HepG2 (cell line): ENCODE data around the gene TRIM8. TPM values are rescaled to one million over a fixed set of nuclear protein-coding genes. Genes with fewer than 3 reads are reported as not detected.
A peak's percentile ranks its signal among the peaks of the same experiment; 100 is the strongest.

ENCODE experiments used
- FOXC1 ChIP-seq: sonication (generic); formaldehyde crosslinking; IDR thresholded peaks from 2 replicates; pipeline ENCODE4 v1.8.0; 2022; ENCODE audit warnings: mild to moderate bottlenecking, missing genetic modification reagents, borderline replicate concordance
- HMG20B ChIP-seq: conservative IDR thresholded peaks from 2 replicates; pipeline ENCODE4 v1.6.1; 2016; ENCODE audit warnings: missing genetic modification reagents, missing compliant biosample characterization
- HNF4A ChIP-seq: sonication (generic); formaldehyde crosslinking; IDR thresholded peaks from 2 replicates; pipeline ENCODE4 v1.4.0; 2020; ENCODE audit warnings: missing genetic modification reagents
- JARID2 ChIP-seq: sonication (generic); formaldehyde crosslinking; IDR thresholded peaks from 2 replicates; pipeline ENCODE4 v1.8.1; 2023; ENCODE audit warnings: missing genetic modification reagents, inconsistent platforms; ENCODE audit not compliant: insufficient replicate concordance
- NFATC3 ChIP-seq: sonication (generic); formaldehyde crosslinking; IDR thresholded peaks from 2 replicates; pipeline ENCODE4 v1.5.1; 2020; ENCODE audit warnings: mild to moderate bottlenecking, missing genetic modification reagents
- SRSF9 ChIP-seq: fragments of 200-400 bp; formaldehyde crosslinking; IDR thresholded peaks from 2 replicates; pipeline ENCODE4 v1.6.1; 2018; ENCODE audit warnings: borderline replicate concordance, mild to moderate bottlenecking, low read depth, low read length; ENCODE audit not compliant: insufficient read depth, poor library complexity, severe bottlenecking
- STAG1 ChIP-seq: sonication (generic); formaldehyde crosslinking; IDR thresholded peaks from 2 replicates; pipeline ENCODE4 v1.4.0; 2020; ENCODE audit warnings: missing genetic modification reagents
- TRIM24 ChIP-seq: sonication (generic); formaldehyde crosslinking; IDR thresholded peaks from 2 replicates; pipeline ENCODE4 v1.8.0; 2022; ENCODE audit warnings: mild to moderate bottlenecking, missing genetic modification reagents
- ZFX ChIP-seq: sonication (generic); formaldehyde crosslinking; IDR thresholded peaks from 2 replicates; pipeline ENCODE4 v1.4.0; 2020; ENCODE audit warnings: mild to moderate bottlenecking, low read depth, missing genetic modification reagents, moderate library complexity
- ZNF121 ChIP-seq: sonication (generic); formaldehyde crosslinking; IDR thresholded peaks from 2 replicates; pipeline ENCODE4 v1.5.0; 2020; ENCODE audit warnings: mild to moderate bottlenecking, missing genetic modification reagents
- ZNF317 ChIP-seq: sonication (generic); formaldehyde crosslinking; IDR thresholded peaks from 2 replicates; pipeline ENCODE4 v1.5.0; 2020; ENCODE audit warnings: mild to moderate bottlenecking, missing genetic modification reagents
- ZNF333 ChIP-seq: sonication (generic); formaldehyde crosslinking; IDR thresholded peaks from 2 replicates; pipeline ENCODE4 v1.4.0; 2020; ENCODE audit warnings: mild to moderate bottlenecking, missing genetic modification reagents, borderline replicate concordance
- ZNF563 ChIP-seq: sonication (generic); formaldehyde crosslinking; IDR thresholded peaks from 2 replicates; pipeline ENCODE4 v1.8.0; 2022; ENCODE audit warnings: mild to moderate bottlenecking, moderate library complexity, missing genetic modification reagents
- ZNF569 ChIP-seq: sonication (generic); formaldehyde crosslinking; IDR thresholded peaks from 2 replicates; pipeline ENCODE4 v1.5.0; 2020; ENCODE audit warnings: mild to moderate bottlenecking, missing genetic modification reagents, moderate library complexity, borderline replicate concordance
- ZNF788 ChIP-seq: sonication (generic); formaldehyde crosslinking; IDR thresholded peaks from 2 replicates; pipeline ENCODE4 v1.5.0; 2020; ENCODE audit warnings: mild to moderate bottlenecking, missing genetic modification reagents, borderline replicate concordance
- polyA plus RNA-seq, 8 experiments: library from polyadenylated mRNA; depleted of rRNA in 3 of 8; stranded (reverse) in 7 of 8; unstranded in 1 of 8; fragments of >200 nt; fragmentation: Illumina TruSeq in 4 of 8; extraction: Trizol in 4 of 8; gene quantifications; 2 replicates each; pipeline versions ENCODE4 v1.2.1 to v1.2.3, GENCODE V29; 2011 to 2016; ENCODE audit warnings: low read depth in 4 of 8, missing spikeins in 1 of 8, mixed read lengths in 1 of 8; ENCODE audit not compliant: insufficient read depth in 1 of 8
- total RNA-seq, 5 experiments: library from RNA; depleted of rRNA; stranded (reverse); fragments of >200 nt; fragmentation: Illumina TruSeq; extraction: Trizol; gene quantifications; 2 replicates each; pipeline ENCODE4 v1.2.3, GENCODE V29; 2016; ENCODE audit warnings: low read depth in 1 of 5
- TF ChIP-seq, protein P1 (sequence below): sonication (generic); formaldehyde crosslinking; IDR thresholded peaks from 2 replicates; pipeline ENCODE4 v1.9.0; 2021; ENCODE audit warnings: missing genetic modification reagents, mild to moderate bottlenecking, borderline replicate concordance
- TF ChIP-seq, protein P2 (sequence below): sonication (generic); formaldehyde crosslinking; IDR thresholded peaks from 2 replicates; pipeline ENCODE4 v1.8.1; 2023; ENCODE audit warnings: mild to moderate bottlenecking, missing genetic modification reagents
- TF ChIP-seq, protein P3 (sequence below): sonication (generic); formaldehyde crosslinking; IDR thresholded peaks from 2 replicates; pipeline ENCODE4 v1.5.0; 2020; ENCODE audit warnings: mild to moderate bottlenecking, missing genetic modification reagents, borderline replicate concordance

Gene TRIM8
- total and polyA plus RNA-seq, 2 of the 13 experiments (the other 11 are each of a cell fraction or from before 2014, with no cell fraction given): 38.9 to 66.5 TPM

DNA sequence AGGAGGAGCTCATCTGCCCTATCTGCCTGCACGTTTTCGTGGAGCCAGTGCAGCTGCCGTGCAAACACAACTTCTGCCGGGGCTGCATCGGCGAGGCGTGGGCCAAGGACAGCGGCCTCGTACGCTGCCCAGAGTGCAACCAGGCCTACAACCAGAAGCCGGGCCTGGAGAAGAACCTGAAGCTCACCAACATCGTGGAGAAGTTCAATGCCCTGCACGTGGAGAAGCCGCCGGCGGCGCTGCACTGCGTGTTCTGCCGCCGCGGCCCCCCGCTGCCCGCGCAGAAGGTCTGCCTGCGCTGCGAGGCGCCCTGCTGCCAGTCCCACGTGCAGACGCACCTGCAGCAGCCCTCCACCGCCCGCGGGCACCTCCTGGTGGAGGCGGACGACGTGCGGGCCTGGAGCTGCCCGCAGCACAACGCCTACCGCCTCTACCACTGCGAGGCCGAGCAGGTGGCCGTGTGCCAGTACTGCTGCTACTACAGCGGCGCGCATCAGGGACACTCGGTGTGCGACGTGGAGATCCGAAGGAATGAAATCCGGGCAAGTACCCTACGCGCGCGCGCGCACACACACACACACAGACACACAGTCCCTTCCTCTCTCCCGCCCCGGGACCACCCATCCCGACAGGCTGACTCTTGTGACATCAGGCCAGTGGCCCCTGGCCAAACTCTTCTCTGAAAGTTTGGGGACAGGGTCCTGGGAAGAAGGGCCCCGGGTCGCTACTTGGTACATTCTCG, 538 bp downstream of the TRIM8 start (continued):
- TF ChIP-seq, protein P1, sequence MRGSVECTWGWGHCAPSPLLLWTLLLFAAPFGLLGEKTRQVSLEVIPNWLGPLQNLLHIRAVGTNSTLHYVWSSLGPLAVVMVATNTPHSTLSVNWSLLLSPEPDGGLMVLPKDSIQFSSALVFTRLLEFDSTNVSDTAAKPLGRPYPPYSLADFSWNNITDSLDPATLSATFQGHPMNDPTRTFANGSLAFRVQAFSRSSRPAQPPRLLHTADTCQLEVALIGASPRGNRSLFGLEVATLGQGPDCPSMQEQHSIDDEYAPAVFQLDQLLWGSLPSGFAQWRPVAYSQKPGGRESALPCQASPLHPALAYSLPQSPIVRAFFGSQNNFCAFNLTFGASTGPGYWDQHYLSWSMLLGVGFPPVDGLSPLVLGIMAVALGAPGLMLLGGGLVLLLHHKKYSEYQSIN (CRISPR knock-in tag): no peak; the same call in 1 of the 2 replicates
- TF ChIP-seq NFATC3 (CRISPR knock-in tag) (peak; percentile 58; the same call in 1 of the 2 replicates), ZNF121 (CRISPR knock-in tag) (peak; percentile 68; the same call in 1 of the 2 replicates), TRIM24 (CRISPR knock-in tag) (no peak), ZFX (CRISPR knock-in tag) (peak; percentile 91), SRSF9 (no peak), JARID2 (CRISPR knock-in tag) (peak; percentile 36), STAG1 (CRISPR knock-in tag) (peak; percentile 63), ZNF563 (CRISPR knock-in tag) (peak; percentile 57; the same call in 1 of the 2 replicates), ZNF317 (CRISPR knock-in tag) (peak; percentile 50; the same call in 1 of the 2 replicates), HMG20B (CRISPR knock-in tag) (0 out of 2 replicates have a peak, but pooled peaks have one; percentile 30), ZNF788 (CRISPR knock-in tag) (0 out of 2 replicates have a peak, but pooled peaks have one; percentile 48), FOXC1 (CRISPR knock-in tag) (peak; percentile 93), ZNF569 (no peak), HNF4A (CRISPR knock-in tag) (peak; percentile 14; the same call in 1 of the 2 replicates), ZNF333 (CRISPR knock-in tag) (peak; percentile 45)
- TF ChIP-seq, protein P2, sequence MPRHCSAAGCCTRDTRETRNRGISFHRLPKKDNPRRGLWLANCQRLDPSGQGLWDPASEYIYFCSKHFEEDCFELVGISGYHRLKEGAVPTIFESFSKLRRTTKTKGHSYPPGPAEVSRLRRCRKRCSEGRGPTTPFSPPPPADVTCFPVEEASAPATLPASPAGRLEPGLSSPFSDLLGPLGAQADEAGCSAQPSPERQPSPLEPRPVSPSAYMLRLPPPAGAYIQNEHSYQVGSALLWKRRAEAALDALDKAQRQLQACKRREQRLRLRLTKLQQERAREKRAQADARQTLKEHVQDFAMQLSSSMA (CRISPR knock-in tag): peak; percentile 75
- TF ChIP-seq, protein P3, sequence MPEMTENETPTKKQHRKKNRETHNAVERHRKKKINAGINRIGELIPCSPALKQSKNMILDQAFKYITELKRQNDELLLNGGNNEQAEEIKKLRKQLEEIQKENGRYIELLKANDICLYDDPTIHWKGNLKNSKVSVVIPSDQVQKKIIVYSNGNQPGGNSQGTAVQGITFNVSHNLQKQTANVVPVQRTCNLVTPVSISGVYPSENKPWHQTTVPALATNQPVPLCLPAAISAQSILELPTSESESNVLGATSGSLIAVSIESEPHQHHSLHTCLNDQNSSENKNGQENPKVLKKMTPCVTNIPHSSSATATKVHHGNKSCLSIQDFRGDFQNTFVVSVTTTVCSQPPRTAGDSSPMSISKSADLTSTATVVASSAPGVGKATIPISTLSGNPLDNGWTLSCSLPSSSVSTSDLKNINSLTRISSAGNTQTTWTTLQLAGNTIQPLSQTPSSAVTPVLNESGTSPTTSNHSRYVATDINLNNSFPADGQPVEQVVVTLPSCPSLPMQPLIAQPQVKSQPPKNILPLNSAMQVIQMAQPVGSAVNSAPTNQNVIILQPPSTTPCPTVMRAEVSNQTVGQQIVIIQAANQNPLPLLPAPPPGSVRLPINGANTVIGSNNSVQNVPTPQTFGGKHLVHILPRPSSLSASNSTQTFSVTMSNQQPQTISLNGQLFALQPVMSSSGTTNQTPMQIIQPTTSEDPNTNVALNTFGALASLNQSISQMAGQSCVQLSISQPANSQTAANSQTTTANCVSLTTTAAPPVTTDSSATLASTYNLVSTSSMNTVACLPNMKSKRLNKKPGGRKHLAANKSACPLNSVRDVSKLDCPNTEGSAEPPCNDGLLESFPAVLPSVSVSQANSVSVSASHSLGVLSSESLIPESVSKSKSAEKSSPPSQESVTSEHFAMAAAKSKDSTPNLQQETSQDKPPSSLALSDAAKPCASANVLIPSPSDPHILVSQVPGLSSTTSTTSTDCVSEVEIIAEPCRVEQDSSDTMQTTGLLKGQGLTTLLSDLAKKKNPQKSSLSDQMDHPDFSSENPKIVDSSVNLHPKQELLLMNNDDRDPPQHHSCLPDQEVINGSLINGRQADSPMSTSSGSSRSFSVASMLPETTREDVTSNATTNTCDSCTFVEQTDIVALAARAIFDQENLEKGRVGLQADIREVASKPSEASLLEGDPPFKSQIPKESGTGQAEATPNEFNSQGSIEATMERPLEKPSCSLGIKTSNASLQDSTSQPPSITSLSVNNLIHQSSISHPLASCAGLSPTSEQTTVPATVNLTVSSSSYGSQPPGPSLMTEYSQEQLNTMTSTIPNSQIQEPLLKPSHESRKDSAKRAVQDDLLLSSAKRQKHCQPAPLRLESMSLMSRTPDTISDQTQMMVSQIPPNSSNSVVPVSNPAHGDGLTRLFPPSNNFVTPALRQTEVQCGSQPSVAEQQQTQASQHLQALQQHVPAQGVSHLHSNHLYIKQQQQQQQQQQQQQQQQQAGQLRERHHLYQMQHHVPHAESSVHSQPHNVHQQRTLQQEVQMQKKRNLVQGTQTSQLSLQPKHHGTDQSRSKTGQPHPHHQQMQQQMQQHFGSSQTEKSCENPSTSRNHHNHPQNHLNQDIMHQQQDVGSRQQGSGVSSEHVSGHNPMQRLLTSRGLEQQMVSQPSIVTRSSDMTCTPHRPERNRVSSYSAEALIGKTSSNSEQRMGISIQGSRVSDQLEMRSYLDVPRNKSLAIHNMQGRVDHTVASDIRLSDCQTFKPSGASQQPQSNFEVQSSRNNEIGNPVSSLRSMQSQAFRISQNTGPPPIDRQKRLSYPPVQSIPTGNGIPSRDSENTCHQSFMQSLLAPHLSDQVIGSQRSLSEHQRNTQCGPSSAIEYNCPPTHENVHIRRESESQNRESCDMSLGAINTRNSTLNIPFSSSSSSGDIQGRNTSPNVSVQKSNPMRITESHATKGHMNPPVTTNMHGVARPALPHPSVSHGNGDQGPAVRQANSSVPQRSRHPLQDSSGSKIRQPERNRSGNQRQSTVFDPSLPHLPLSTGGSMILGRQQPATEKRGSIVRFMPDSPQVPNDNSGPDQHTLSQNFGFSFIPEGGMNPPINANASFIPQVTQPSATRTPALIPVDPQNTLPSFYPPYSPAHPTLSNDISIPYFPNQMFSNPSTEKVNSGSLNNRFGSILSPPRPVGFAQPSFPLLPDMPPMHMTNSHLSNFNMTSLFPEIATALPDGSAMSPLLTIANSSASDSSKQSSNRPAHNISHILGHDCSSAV (CRISPR knock-in tag): no peak
